Measurements from ENCODE around the gene CRYBG1. TPM values are rescaled to one million over a fixed set of nuclear protein-coding genes. Genes with fewer than 3 reads are reported as not detected.

CRYBG1 gene
- total RNA-seq, 1 experiment from 2014 or later, result 5.7 TPM

- Histone ChIP-seq H3K14ac (ENCODE audit: insufficient read depth, low read length) (no peak overlapping the region), H4K5ac (ENCODE audit: insufficient read length, low read depth, low read length) (no peak overlapping the region), H3K27me3 (ENCODE audit: insufficient read depth, low read length) (no peaks in the 10 kb centered on the region), H3T11ph (ENCODE audit: low read length) (no peak overlapping the region), H3K18ac (ENCODE audit: insufficient read length, low read depth, low read length) (no peak overlapping the region), H2BK120ac (ENCODE audit: low read depth, low read length, poor library complexity, severe bottlenecking) (no peak overlapping the region), H4K8ac (replicated peaks; ENCODE audit: insufficient read length, low read depth, low read length) (no peak overlapping the region), H3K9ac (ENCODE audit: extremely low read depth, insufficient read length, low read length) (no peak overlapping the region), H2BK12ac (ENCODE audit: insufficient read length, low read depth, low read length) (no peak overlapping the region), H3K79me2 (ENCODE audit: insufficient read depth, low read length) (no peaks in the 10 kb centered on the region), H3K56ac (ENCODE audit: insufficient read length, low read depth, low read length) (no peak overlapping the region), H3K23ac (ENCODE audit: insufficient read length, low read depth, low read length) (no peak overlapping the region), H3K23me2 (ENCODE audit: insufficient read length, low read depth, low read length, poor library complexity, severe bottlenecking) (no peaks in the 10 kb centered on the region), H3K79me1 (ENCODE audit: insufficient read depth, low read depth, low read length, poor library complexity, severe bottlenecking) (no peaks in the 10 kb centered on the region), H3K27ac (ENCODE audit: insufficient read length, low read depth, low read length) (no peak overlapping the region), H3K4ac (ENCODE audit: low read depth, low read length) (no peak overlapping the region), H3K9me3 (ENCODE audit: control insufficient read depth, low read depth, low read length) (no peaks in the 10 kb centered on the region), H2BK5ac (ENCODE audit: insufficient read length, low read length) (no peak overlapping the region), H3K4me2 (ENCODE audit: insufficient read depth, insufficient read length, low read length) (no peak overlapping the region), H3K4me1 (ENCODE audit: insufficient read depth, low read length) (no peaks in the 10 kb centered on the region), H2AK5ac (ENCODE audit: insufficient read length, low read length) (no peak overlapping the region), H2BK15ac (ENCODE audit: low read depth, low read length) (no peak overlapping the region), H4K20me1 (ENCODE audit: control insufficient read depth, insufficient read depth, insufficient read length) (no peaks in the 10 kb centered on the region), H2BK20ac (ENCODE audit: low read depth, low read length, poor library complexity, severe bottlenecking) (no peak overlapping the region), H4K91ac (ENCODE audit: insufficient read length, low read depth, low read length) (no peak overlapping the region), H2AFZ (ENCODE audit: low read length) (no peak overlapping the region)
- DNase-seq, result no peak
- Mint-ChIP-seq H3K9me3 (no peaks in the 10 kb centered on the region), H3K27ac (no peak overlapping the region), H3K4me3 (no peak overlapping the region), H3K4me1 (peaks cover 5 to 13% of the 10 kb centered on the region in 2 experiments), H3K27me3 (ENCODE audit: low read depth) (no peaks in the 10 kb centered on the region), H3K36me3 (ENCODE audit: insufficient read depth in 1 of 3, low read depth in 3 of 3) (no peaks in the 10 kb centered on the region)
- no peak for TF ChIP-seq CTCF (conservative IDR thresholded peaks at IDR 0.05)
- no CpG with 5 or more reads among the region's 2 CpGs for WGBS (ENCODE audit: extremely low coverage, insufficient read length, low lambda C conversion rate)
Observed at GRCh38 chr6:106468935-106469334, 108.4 kb downstream of the CRYBG1 start.
